ENCODE data around the gene TRIM2.

GRCh38 chr4:153273751-153274150 is 69.5 kb downstream of the TRIM2 start:
- no peak for TF ChIP-seq CTCF (IDR thresholded peaks at IDR 0.05 in 2 of 3, conservative IDR thresholded peaks at IDR 0.05 in 1 of 3; ENCODE audit: control insufficient read depth in 2 of 3, extremely low read depth in 1 of 3, insufficient read depth in 1 of 3, low read depth in 3 of 3, low read length in 3 of 3)
- no peak for TF ChIP-seq GABPA (IDR thresholded peaks at IDR 0.05; ENCODE audit: low read depth)
- TF ChIP-seq BHLHE40 (IDR thresholded peaks at IDR 0.05; ENCODE audit: borderline replicate concordance in 1 of 2, low read depth in 2 of 2, low read length in 1 of 2): no peak
